ENCODE results near the gene BCR.

DNA sequence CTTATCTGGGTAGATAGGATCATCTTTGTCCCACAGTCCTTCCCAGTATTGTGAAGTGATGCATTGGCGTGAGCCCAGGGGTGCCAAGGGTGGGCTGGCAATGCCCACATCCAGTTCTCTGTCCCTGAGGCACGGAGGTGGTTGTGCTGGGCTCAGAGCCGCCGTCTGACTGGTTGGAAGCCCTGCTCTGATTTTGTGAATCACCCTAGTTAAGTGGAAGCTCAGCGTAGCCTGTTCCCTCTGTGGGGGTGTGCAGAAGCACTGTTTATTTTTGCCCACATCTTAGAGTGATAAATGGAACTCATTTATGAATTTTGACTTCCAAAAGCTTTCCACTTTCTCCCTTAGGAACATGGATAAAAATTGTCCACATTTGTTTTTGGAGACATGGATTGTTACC, 13.6 kb downstream of the BCR start:
- TF ChIP-seq CTCF (IDR thresholded peaks at IDR 0.05) (no peak), POLR2AphosphoS5 (IDR thresholded peaks at IDR 0.05) (no peak)

All from upper lobe of left lung (tissue), 4 donors.